Measurements from ENCODE around the gene TSPAN14.

The TSPAN14 gene

DNA sequence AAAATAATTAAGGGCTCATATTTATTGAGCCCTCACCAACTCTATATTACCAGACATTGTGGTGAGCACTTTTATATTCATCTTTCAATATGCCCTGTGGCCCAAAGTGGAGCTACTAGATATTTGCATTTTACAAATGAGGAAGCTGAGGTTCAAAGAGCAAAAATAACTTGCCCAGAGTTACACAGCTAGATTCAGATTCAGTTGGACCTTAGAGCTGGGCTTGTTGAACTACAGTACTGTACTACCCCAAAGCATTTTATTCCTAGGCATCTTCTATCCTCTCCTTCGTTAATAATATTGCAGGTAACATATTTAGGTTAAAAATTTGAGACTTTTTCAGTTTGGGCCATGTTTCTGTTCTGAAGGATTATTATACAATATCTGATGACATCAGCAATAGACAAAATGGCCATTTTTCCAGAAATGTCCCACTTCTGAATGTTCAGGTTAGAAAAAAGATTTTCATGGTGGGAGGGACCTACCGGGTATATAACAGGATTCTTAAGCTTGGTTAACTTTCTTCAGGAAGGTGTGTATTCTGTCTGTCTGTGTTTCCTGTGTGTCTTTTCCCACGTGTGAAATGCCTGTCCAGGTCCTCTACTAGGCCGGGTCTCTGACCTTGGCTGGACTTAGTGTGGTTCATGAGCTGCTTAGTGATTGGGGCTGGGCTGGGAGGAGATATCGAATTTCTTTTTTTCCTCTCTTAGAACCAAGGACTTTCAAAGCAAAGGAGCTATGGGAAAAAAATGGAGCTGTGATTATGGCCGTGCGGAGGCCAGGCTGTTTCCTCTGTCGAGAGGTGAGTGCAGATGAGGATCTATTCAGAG lies 32.2 kb upstream of the TSPAN14 start:
- no peak for DNase-seq (ENCODE audit: low read depth, low spot score)

DNA sequence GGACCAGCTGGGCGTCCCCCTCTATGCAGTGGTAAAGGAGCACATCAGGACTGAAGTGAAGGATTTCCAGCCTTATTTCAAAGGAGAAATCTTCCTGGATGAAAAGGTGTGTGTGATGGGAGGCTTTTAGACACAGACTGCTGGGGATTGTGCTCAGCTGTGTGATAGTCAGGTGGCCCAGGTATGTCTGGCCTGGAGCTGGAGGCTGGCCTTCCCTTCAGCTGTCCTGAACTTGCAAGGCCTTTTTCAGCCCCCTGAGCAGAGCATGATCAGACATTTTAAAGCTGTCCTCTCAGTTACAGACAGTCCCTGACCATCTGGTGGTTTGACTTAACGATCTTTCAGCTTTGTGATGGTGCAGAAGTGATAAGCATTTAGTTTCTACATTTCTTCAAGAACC lies 28.2 kb upstream of the TSPAN14 start:
- no peak for DNase-seq (ENCODE audit: low read depth, low spot score)

DNA sequence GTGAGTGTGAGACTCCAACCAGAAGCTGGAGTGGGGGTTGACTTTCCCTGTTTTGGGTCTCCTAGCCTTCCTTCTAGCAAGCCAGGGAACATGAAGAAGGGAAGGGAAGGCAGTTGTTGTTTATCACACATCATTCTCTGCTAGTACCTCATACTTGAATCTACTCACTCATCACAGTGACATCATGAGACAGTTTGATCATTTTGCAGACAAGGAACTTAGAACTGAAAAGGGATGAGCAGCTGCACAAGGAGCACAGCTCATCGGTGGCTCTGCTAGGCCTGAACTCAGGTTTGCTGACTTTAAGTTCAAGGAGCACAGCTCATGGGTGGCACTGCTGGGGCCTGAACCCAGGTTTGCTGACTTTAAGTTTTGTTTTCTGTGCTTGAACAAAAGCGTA lies 26.6 kb upstream of the TSPAN14 start:
- no peak for DNase-seq (ENCODE audit: low read depth, low spot score)

DNA sequence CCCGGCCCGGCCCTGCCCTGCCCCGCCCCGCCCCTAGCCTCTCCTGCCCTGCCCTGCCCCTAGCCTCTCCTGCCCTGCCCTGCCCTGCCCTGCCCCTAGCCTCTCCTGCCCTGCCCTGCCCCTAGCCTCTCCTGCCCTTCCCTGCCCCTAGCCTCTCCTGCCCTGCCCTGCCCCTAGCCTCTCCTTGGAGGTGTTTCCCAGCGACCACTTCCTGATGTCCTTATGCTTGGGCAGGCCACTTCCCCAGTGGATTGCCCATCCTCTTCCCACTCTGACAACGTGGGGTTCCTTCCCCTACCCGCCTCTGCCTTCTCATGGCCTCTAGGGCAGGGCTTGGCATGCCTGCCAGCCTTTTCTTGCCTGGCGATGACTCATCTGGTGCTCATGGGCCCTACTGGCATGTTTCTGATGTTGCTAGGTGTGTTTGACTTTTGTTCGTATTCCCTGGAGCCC lies 24.6 kb upstream of the TSPAN14 start:
- DNase-seq (ENCODE audit: low read depth, low spot score) = peak; percentile 69

DNA sequence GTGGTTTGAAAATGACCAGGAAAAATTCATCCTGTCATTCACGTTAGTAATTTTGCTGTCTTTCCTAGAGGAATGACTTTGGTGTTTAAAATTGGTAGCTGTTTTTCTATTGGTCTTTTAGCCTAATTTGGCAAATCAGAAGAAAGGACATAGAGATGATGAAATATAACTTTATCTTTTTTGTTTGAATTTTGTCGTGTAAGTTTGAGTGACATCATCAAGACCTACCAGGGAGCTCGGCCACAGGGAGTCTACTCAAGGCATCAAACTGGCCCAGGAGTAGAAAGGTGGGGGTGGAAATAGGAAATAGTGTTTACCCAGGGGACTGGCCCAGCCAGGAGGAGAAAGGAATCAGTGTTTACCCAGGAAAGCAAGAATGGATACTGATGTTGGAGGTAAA lies 21.0 kb upstream of the TSPAN14 start:
- no peak for DNase-seq (ENCODE audit: low read depth, low spot score)

DNA sequence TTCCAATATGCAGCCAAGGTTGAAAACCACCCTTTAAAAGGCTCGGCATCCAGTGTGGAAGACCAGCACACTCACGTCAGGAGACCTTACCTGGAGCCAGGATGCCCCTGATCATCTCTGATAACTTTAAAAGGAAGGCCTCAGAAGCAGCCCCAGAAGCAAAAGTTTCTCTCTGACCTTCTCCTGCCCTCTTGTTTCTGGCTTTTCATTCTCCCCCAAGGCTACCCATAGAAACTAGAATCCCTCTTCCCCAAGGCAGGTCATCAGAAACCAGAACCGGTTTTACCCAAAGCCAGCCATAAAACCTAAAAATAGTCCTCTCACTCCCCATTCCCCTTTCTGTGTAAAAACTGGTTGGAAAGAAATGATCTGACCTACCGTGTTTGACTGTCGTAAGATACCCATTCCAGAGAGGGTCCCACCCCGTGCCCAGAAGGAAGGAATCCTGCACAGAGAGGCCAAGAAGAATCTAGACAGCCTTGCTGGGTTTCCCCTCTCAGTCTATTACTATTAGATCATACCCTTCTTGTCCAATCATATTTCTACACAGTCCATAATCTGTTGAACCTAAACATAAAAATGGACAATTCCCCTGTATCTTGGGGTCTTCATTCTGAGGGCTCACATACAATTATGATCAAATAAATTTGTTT lies 17.5 kb upstream of the TSPAN14 start:
- DNase-seq (ENCODE audit: low read depth, low spot score) = no peak

DNA sequence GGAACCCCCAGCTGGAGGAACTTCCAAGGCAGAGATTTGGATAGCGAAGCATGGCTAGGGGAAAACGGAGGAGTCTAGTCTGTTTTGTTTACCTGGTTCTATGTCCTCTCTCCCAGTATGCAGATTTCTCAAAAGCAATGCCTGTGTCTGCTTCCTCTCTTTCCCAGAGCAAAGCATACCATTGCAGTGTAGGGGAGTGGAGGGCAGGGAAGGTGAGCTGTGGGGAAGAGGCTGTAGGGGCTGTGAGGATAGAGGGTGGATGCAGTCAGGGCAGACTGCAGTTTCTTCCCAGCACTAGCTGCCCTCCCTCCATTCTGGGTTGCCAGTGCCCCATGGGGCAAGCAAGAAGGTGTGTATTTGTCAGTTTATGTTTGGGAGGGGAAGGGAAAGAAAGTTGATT lies 16.9 kb upstream of the TSPAN14 start:
- no peak for DNase-seq (ENCODE audit: low read depth, low spot score)

DNA sequence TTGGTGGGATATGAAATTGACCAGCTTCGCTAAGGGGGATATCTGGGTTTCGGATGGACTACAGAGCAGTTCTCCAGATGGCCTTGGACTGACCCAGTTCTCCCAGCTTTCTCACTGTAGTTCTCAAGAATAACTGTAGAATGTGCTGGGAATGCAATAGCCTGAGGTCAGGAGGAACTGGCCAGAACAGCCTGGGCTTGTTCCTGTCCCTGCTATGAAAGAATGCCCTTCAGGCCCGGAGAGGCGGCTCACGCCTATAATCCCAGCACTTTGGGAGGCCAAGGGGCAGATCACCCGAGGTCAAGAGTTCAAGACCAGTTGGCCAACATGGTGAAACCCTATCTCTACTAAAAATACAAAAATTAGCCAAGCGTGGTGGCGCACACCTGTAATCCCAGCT lies 12.3 kb upstream of the TSPAN14 start:
- no peak for DNase-seq (ENCODE audit: low read depth, low spot score)

DNA sequence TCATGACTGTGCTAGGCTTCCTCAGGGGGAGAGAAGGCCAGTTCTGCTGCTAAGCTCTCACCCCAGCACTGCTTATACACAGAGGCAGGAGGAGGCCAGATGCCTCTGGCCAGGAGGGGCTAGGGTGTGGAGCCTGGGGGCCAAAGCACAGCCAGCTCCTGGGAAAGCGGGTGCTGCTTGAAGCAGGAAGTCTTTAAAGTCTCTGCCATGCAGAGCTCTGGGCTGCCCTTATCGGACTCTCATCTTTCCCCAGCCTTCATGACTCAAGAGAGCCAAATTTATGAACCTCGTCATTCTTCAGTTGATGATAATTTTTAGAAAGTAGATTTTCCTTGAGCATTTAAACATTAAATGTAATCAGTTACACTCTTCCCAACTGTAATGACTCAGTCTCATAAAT lies 11.2 kb upstream of the TSPAN14 start:
- DNase-seq (ENCODE audit: low read depth, low spot score) = no peak

DNA sequence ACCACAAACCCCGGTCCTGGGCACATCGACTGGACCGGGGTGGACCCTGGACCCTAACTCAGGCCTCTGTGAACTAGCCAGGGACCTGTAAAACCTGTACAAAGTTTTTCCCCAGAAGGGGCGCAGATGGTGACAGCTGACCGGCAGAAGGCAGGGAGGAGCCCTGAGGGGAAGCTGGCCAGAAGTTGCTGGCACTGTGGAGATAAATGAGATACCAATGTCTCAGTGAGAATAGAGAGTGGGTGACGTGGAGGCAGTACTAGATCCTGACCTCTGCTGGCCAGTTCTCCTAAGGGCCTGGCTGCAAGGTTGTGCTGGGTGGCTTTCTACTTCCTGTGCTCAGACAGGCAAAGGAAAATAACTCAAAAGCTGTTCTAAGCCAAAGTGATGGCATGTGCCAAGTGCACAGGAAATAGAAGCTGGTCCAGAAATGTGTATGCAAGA lies 10.6 kb upstream of the TSPAN14 start:
- peak; percentile 48 for DNase-seq (ENCODE audit: low read depth, low spot score)

DNA sequence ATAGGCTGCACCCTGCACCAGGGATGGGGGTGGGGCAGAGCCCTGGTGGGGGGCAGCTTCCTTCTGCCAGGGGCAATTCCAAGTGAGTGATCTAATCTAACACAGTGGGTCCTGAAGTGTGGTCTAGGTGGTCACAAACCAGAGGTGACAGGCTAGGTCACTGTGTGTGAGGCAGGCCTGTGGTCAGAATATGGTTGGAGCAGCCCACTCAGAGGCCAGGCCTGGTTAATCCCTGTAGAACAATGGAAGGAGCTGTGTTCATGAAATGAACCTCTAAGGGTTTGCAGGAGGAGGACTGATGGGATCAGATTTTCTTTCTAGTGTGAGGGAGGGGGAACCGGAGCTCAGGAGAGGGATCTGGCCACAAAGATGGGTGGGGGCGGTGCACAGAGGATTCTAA lies 10.0 kb upstream of the TSPAN14 start:
- no peak for DNase-seq (ENCODE audit: low read depth, low spot score)

DNA sequence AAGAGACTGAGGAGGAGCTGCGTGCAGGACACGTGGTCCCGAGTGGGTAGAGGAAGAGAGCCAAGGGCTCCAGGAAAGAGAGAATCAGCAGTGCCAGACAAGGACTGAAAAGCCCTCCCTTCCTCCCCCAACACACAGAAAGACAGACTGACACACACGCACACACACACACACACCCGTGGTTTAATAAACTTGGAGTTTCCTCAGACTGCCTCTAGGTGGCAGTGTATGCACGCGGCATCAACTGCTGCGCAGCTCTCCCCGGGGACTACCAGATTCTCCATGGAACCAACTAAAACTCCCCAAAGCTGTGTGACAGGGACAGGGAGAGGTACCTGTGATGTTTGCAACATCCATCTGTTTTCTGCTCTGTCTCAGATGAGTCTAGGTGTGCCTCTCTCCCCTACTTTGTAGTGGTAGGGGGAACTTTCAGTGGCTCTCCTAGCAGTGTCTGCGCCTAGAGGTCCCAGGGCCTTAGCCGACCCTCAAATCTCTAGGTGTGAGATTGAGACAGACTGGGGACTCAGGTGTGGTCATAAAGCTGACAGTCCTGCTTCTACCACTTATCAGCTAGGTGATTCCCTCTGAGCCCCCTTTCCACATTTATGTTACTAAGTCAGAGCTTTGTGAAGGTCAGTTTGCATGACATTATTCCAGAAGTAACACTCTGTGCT lies 9.3 kb upstream of the TSPAN14 start:
- DNase-seq (ENCODE audit: low read depth, low spot score) = peak; percentile 87

DNA sequence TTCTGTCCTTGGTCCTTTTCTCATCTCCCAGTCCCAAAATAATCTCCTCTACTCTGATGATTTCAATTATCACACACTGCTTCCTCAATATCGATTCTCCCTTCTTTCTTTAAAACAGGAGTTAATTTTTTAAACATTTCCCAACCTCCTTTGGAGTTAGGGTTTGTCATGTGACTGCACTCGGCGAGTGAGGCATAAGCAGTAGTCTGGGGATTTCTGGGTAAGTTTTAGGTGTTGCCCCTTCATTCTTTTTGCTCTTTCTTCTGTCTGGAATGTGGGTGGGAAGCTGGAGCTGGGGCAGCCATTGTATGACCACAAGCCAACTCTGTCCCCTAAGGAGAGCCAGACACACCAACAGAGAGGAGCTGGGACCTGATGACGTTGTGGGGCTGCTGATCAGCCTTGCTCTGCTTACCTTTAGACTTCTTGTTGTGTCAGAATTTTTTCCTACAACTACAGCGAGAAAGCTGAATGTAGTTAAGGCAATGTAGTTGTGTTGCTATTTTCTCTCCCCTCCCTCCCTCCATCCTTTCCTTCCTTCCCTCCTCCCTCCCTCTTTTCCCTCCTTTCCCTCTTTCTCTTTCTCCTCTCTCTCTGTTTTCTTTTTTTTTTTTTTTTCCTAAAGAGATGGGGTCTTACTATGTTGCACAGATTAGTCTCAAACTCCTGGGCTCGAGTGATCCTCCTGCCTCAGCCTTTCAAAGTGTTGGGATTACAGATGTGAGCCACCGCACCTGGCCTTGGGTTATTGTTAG lies 6.5 kb upstream of the TSPAN14 start:
- no peak for DNase-seq (ENCODE audit: low read depth, low spot score)

DNA sequence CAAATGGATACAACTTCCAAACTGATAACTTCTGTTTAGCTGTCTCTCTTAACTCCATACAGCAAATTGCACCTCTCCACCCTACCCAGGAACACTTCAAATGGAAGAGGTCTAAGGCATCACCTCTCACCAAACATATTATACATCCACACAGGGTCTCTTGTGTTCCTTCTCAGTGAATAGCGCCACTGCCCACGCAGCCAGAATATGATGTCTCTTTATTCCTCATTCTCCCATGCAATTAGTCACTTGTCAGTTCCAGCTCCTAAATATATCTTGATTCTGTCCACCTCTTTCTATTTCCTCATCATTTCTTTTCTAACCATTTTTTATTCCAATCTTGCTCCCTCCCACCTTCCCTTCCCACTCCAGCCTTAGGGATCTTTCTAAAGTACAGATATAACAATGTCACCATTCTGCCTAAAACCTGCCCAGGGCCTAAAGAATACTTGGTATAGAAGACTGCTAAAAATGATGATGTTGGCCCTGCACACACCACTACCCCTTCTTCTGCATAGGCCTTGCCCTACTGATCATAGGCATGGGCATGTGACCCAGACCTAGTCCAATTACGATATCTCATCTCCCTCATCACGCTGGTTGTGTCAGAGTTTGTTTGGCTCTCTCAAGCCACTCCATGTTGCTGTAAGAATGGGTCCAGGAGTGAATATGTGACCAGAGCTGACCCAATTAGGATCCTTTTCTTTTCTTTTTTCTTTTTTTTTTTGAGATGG lies 5.7 kb upstream of the TSPAN14 start:
- DNase-seq (ENCODE audit: low read depth, low spot score) = no peak

DNA sequence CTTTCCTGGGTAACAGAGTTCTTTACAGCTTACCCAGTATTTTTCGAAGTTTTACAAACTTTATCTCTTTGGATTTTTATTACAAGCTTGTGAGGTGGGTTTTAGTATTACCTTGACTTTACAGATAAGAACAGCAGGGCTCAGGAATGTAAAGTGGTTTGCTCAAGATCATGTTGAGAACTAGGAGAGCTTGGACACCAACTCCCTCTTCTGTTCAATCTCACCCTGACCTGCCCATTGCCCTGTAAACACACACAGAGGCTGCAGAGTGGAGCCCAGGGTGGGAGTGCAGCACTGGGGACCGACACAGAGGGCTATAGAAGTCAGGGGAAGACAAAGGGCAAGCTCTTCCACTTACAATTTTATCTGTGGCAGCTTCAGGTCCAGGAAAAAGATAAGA lies 4.6 kb upstream of the TSPAN14 start:
- DNase-seq (ENCODE audit: low read depth, low spot score) = no peak

DNA sequence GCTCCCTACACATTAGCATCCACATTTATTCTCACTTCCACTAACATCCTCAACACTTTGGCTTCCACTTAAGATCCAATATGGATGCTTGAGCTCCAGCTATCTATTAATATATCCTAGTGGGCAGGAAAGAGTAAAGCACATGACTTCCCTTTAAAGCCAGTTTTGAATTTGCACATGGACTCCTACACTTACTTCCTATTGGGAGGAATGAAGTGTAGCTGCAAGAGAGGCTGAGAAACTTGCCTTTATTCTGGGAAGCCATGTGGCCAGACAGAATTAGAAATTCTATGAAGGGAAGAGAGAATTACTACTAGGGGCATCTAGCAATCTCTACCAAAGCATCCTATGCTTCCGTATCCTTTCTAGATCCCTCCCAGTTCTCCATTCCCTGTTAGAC lies 3.0 kb upstream of the TSPAN14 start:
- DNase-seq (ENCODE audit: low read depth, low spot score) = no peak

DNA sequence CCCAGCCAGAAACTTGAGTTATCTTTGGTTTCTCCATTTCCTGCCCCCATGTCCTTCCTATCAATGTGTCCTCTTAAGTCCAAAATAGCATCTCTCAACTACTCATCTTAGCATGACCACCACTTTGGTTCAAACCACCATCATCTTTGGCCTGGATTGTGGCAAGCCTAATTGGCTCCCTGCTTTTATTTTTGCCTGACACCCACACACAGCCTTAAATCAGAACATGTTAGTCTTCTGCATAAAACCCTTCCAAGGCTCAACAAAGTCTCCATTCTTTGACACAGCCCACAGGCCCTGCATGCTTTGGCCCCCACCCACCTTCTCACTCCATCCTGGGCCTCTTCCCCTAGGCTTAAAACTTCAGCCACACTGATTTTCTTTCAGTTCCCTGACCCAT lies 2.0 kb upstream of the TSPAN14 start:
- DNase-seq (ENCODE audit: low read depth, low spot score) = no peak

DNA sequence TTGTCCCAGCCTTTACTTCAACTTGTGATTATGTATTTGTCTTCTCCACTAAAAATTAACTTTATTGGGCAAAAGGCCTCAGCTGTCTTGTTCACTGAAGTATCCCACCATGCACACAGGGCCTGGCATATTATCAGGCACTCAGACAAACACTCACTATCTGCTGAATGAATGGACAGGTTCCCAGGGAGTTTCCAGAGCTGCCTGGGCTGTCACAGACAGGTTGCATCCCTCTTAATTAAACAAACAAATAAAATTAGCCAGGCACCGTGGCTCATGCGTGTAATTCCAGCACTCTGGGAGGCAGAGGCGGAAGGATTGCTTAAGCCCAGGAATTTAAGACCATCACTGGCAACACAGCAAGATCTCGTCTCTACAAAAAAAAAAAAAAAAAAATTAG lies 1.5 kb upstream of the TSPAN14 start:
- DNase-seq (ENCODE audit: low read depth, low spot score) = no peak

DNA sequence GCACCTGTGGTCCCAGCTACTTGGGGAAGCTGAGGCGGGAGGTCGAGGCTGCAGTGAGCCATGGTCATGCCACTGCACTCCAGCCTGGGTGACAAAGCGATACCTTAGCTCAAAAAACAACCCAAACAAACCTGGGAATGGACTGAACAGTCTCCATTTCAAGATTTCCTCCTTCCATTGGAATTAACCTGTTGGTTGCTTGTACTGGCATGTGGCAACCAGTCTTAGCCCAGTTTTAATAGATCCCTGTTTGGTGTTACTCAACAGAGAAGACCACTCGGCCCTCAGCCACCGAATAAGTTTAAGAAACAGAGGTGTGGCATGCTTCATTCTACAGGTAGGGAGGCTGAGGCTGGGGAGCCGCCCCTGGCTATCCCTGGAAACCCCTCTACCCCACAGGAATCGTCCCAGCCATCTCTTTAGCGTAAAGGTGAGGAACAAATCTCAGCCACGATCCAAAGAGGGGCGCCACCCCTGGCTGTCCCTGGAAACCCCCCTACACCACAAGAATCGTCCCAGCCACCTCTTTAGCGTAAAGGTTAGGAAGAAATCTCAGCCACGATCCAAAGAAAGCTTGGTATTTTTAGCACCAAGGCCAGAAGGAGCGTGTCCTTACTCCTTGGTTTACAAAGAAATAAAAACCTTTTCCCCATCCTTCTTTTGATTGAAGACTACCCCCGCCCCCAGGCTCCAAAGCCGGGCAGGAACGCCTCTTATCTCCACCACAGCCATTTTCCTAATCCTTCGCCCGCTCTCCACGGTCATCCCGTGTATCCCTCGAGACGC lies 861 bp upstream of the TSPAN14 start:
- DNase-seq (ENCODE audit: low read depth, low spot score) = no peak
